ENCODE measurements around the gene CT45A3. TPM values are rescaled to one million over a fixed set of nuclear protein-coding genes. Genes with fewer than 3 reads are reported as not detected.
"Not testable (repeated sequence)": the region's sequence is repeated elsewhere in the genome, so short reads cannot be mapped to it uniquely, and the experiment has no call there.

Gene CT45A3, protein sequence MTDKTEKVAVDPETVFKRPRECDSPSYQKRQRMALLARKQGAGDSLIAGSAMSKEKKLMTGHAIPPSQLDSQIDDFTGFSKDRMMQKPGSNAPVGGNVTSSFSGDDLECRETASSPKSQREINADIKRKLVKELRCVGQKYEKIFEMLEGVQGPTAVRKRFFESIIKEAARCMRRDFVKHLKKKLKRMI
- total RNA-seq, result not detected

DNA sequence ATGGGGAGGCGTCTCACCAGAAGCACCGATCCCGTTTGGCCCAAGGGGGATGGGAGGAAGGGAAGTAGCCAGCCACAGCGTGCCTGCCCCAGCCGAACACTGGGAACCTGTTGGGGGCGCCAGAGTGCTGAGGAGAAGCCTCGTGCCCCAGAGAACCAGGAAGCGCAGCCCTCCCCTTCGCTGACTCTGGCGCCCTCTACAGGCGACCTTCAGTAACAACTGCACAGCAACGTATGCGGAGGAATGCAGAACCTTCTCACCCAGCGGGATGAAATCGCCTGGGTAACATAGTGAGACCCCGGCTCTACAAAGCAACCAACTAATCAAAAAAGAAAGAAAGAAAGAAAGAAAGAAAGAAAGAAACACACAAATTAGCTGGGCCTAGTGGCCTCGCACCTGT lies at the start of gene CT45A3:
Gene CT45A3 (minus strand): TSS at position 101 of the 400 bp plus-strand sequence. CDS start 3,747 bp downstream, outside the sequence.
- DNase-seq (ENCODE audit: low spot score), result not testable (repeated sequence)

DNA sequence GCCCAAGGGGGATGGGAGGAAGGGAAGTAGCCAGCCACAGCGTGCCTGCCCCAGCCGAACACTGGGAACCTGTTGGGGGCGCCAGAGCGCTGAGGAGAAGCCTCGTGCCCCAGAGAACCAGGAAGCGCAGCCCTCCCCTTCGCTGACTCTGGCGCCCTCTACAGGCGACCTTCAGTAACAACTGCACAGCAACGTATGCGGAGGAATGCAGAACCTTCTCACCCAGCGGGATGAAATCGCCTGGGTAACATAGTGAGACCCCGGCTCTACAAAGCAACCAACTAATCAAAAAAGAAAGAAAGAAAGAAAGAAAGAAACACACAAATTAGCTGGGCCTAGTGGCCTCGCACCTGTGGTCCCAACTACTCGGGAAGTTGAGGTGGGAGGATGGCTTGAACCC lies 34.7 kb upstream of the CT45A3 start, which contains the start of gene CT45A6:
Gene CT45A6 (minus strand): TSS at position 101 of the 400 bp plus-strand sequence. CDS start 3,794 bp downstream, outside the sequence.
- DNase-seq (ENCODE audit: low spot score), result not testable (repeated sequence)

DNA sequence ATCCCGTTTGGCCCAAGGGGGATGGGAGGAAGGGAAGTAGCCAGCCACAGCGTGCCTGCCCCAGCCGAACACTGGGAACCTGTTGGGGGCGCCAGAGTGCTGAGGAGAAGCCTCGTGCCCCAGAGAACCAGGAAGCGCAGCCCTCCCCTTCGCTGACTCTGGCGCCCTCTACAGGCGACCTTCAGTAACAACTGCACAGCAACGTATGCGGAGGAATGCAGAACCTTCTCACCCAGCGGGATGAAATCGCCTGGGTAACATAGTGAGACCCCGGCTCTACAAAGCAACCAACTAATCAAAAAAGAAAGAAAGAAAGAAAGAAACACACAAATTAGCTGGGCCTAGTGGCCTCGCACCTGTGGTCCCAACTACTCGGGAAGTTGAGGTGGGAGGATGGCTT lies 17.4 kb upstream of the CT45A3 start, which contains the start of gene CT45A5:
Gene CT45A5 (minus strand): TSS at position 101 of the 400 bp plus-strand sequence. CDS start 3,774 bp downstream, outside the sequence.
- not testable (repeated sequence) for DNase-seq (ENCODE audit: low spot score)

DNA sequence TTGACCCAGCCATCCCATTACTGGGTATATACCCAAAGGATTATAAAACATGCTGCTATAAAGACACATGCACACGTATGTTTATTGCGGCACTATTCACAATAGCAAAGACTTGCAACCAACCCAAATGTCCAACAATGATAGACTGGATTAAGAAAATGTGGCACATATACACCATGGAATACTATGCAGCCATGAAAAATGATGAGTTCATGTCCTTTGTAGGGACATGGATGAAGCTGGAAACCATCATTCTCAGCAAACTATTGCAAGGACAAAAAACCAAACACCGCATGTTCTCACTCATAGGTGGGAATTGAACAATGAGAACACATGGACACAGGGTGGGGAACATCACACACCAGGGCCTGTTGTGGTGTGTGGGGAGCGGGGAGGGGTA lies 23.3 kb downstream of the CT45A3 start:
- not testable (repeated sequence) for DNase-seq (ENCODE audit: low spot score)

DNA sequence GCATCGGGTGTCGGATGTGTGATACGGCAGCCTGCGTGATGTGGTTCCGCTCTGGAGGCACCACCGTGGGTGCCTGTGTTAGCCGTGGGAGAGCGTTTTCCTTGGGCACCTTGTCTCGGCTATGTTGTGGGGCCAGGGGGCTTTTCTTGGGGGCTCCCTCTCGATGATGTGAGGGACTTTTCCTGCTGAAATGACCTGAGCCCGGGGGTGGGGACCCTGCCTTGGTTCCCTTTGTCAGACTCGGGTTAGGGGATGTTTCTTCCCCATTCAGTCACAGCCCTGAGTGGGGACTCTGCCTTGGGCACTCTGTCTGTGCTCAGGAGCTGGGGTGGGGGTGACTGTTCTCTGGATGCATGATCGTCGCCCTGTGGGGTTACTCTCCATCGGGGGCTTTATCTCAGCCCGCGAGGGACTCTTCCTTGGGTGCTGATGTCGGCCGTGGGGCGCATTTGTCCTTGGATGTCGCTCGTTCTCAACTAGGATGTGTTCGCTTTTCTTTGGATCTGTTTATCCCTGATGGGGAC lies 26.7 kb downstream of the CT45A3 start:
- DNase-seq (ENCODE audit: low spot score), result no peak

DNA sequence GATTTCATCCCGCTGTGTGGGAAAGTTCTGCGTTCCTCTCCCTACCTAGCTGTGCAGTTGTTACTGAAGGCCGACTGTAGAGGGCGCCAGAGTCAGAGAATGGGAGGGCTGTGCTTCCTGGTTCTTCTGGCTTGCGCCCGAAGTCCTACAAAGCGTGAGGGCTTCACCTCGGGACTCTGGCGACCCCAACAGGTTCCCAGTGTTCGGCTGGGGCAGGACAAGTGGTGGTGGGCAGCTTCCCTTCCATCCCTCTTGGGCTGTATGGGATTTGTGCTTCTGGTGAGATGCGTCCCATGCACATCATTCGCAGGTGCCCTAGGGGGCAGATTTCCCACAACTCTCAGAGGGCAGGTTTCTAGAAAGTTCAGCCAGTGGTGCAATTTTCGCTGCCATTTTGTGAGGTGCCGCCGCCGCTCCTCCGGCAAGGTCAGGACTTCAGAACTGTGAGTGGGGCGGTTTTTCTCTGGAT lies 27.3 kb downstream of the CT45A3 start:
- DNase-seq (ENCODE audit: low spot score), result no peak

DNA sequence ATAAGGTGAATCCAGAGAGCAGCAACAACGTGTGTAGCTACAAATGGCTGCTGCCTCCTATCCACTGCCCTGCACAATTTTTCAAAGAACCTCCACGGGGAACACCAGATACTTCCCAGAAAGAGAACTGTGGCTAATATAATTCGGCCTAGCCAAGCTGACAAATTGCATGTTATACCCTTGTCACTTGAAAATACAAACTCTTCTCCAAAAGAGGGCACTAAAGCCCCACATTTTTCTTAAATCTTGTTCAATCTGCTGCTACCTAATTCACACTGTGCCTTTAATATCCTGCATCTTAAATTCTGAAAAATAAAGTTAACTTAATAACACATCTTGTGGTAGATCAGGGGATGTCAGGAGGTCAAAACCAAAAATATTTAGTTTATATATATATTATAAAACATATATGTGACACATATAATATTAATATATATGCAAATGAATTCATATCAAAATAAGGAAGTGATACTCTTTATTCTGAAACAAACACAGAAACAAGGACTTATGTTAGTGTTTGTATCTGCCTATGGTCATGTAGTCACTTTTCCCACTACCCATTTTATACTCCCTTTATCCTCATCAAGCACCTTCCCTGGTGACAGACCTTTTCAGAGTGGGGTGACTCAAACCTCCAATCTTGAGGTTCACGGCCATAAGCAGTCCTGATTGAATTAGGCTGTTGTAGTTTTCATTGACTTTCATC lies 30.5 kb downstream of the CT45A3 start:
- no peak for DNase-seq (ENCODE audit: low spot score)

DNA sequence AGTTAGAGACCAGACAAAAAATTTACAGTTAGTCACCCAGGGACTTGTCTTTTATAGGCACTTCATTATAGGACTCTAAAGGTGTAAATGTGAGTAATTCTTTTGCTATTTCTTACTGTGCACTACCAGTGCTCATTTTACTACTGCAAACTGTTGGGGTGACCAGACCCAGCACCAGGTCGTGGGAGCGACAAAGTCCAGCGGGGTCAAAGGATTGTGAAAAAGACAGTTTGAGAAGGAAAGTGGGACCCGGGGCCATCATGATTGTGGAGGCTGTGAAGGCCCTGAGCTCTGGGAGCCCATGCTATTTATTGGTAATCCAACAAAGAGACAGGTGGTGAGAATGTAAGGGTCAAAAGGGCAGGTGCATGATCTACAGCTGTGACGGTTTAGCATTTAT lies 33.3 kb downstream of the CT45A3 start:
- not testable (repeated sequence) for DNase-seq (ENCODE audit: low spot score)

DNA sequence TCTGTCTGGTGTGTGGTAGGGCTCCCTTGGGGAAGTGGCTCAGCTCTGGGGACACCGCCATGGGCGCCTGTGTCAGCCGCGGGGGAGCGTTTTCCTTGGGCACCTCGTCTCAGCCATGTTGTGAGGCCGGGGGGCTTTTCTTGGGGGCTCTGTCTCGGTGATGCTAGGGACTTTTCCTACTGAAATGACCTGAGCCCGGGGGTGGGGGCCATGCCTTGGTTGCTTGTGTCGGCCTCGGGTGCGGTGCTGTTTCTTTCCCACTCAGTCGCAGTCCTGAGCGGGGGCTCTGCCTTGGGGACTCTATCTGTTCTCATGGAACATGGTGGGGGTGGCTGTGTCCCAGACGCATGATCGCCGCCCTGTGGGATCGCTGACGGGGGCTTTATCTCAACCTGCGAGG lies 54.2 kb downstream of the CT45A3 start:
- DNase-seq (ENCODE audit: low spot score), result no peak

DNA sequence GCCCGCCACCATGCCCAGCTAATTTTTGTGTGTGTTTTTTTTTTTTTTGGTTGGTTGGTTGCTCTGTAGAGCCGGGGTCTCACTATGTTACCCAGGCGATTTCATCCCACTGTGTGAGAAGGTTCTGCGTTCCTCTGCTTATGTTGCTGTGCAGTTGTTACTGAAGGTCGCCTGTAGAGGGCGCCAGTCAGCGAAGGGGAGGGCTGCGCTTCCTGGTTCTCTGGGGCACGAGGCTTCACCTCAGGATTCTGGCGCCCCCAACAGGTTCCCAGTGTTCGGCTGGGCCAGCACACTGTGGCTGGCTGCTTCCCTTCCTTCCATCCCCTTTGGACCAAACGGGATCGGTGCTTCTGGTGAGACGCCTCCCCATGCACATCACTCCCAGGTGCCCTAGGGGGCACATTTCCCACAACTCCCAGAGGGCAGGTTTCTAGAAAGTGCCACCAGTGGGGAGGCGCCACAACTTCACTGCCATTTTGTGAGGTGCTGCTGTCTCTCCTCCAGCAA lies 54.8 kb downstream of the CT45A3 start, which contains the start of gene CT45A1:
Gene CT45A1 (plus strand): TSS at position 457 of the 507 bp plus-strand sequence. CDS start 5,302 bp downstream, outside the sequence.
- not testable (repeated sequence) for DNase-seq (ENCODE audit: low spot score)

Other genes starting within 250 kb of the CT45A3 start
- gene INTS6L, start 247.5 kb downstream of the CT45A3 start, total RNA-seq, result 10.5 TPM
- gene CT45A1, start 54.6 kb downstream of the CT45A3 start, total RNA-seq, result not detected
- not detected for gene CT45A5, start 17.3 kb upstream of the CT45A3 start, total RNA-seq
- not detected for gene CT45A6, start 34.6 kb upstream of the CT45A3 start, total RNA-seq
- not detected for gene CT45A2, start 51.8 kb upstream of the CT45A3 start, total RNA-seq
- not detected for gene CT45A7, start 69.1 kb upstream of the CT45A3 start, total RNA-seq
- not detected for gene CT45A8, start 86.3 kb upstream of the CT45A3 start, total RNA-seq
- gene CT45A9, start 103.6 kb upstream of the CT45A3 start, total RNA-seq, result not detected
- not detected for gene CT45A10, start 125.3 kb upstream of the CT45A3 start, total RNA-seq
- gene SAGE1, start 125.5 kb upstream of the CT45A3 start, total RNA-seq, result not detected
- gene MMGT1, start 205.8 kb upstream of the CT45A3 start, total RNA-seq, result 28.1 TPM
- 13.3 TPM for gene SLC9A6, start 217.2 kb upstream of the CT45A3 start, total RNA-seq